Activated CD4-positive, alpha-beta T cell treated with anti-CD3 and anti-CD28 coated beads for 48 hours (primary cell): ENCODE results near the gene ABCC6.
"Not testable (repeated sequence)": the region's sequence is repeated elsewhere in the genome, so short reads cannot be mapped to it uniquely, and the experiment has no call there.

Experiments used
- DNase-seq: peaks from one replicate; pipeline ENCODE4 v3.0.0-alpha.2; 2020

The ABCC6 gene

GRCh38 chr16:16108759-16109158, 114.5 kb downstream of the ABCC6 start:
- no peak for DNase-seq

- DNase-seq = no peak
These were observed 115.5 kb downstream of the ABCC6 start for GRCh38 chr16:16107839-16108238.

GRCh38 chr16:16106466-16106865, 116.8 kb downstream of the ABCC6 start:
- DNase-seq = no peak

GRCh38 chr16:16105646-16106045, 117.6 kb downstream of the ABCC6 start:
- no peak for DNase-seq

GRCh38 chr16:16104804-16105141, 118.5 kb downstream of the ABCC6 start:
- not testable (repeated sequence) for DNase-seq

GRCh38 chr16:16104132-16104803, 119.0 kb downstream of the ABCC6 start:
- not testable (repeated sequence) for DNase-seq

- no peak for DNase-seq
These were observed 120.6 kb downstream of the ABCC6 start for GRCh38 chr16:16102738-16103137.

- no peak for DNase-seq
These were observed 121.7 kb downstream of the ABCC6 start for GRCh38 chr16:16101585-16101984.

- DNase-seq = no peak
These were observed 122.7 kb downstream of the ABCC6 start for GRCh38 chr16:16100631-16101030.

GRCh38 chr16:16099320-16099719, 124.0 kb downstream of the ABCC6 start:
- no peak for DNase-seq
